SK-N-SH (cell line): ENCODE data around the gene CNTNAP5.

ENCODE experiments used
- CTCF ChIP-seq: fragments of 200-600 bp; sonication (generic); IDR thresholded peaks from 2 replicates; pipeline ENCODE4 v1.6.1; 2017; ENCODE audit warnings: antibody characterized with exemption, mild to moderate bottlenecking, moderate library complexity
- EZH2phosphoT487 ChIP-seq: fragments of 200-600 bp; sonication (generic); IDR thresholded peaks from 2 replicates; pipeline ENCODE4 v1.6.1; 2017; ENCODE audit warnings: low read depth, mixed run types, mild to moderate bottlenecking, antibody characterized with exemption, moderate library complexity, borderline replicate concordance
- FOXJ3 ChIP-seq: sonication (generic); formaldehyde crosslinking; IDR thresholded peaks from 2 replicates; pipeline ENCODE4 v1.5.1; 2020; ENCODE audit warnings: mild to moderate bottlenecking, missing genetic modification reagents
- GABPA ChIP-seq: IDR thresholded peaks from 2 replicates; pipeline ENCODE4 v1.4.0; 2012; ENCODE audit warnings: low read depth, mild to moderate bottlenecking
- GATA2 ChIP-seq: sonication (generic); formaldehyde crosslinking; IDR thresholded peaks from 2 replicates; pipeline ENCODE4 v1.5.0; 2020; ENCODE audit warnings: mild to moderate bottlenecking, missing genetic modification reagents
- JUND ChIP-seq: IDR thresholded peaks from 2 replicates; pipeline ENCODE4 v1.4.0; 2012
- MXI1 ChIP-seq: IDR thresholded peaks from 2 replicates; pipeline ENCODE4 v1.6.1; 2012; ENCODE audit warnings: mild to moderate bottlenecking, low read depth, low read length, improper control_type of control experiment
- POLR2AphosphoS5 ChIP-seq: IDR thresholded peaks from 2 replicates; pipeline ENCODE4 v1.6.1; 2012; ENCODE audit warnings: low read depth, low read length
- RAD21 ChIP-seq: IDR thresholded peaks from 2 replicates; pipeline ENCODE4 v1.6.1; 2012; ENCODE audit warnings: mild to moderate bottlenecking, low read length
- REST ChIP-seq: IDR thresholded peaks from 2 replicates; pipeline ENCODE4 v1.6.1; 2012; ENCODE audit warnings: mild to moderate bottlenecking, low read depth, low read length, moderate library complexity
- YY1 ChIP-seq: IDR thresholded peaks from 2 replicates; pipeline ENCODE4 v1.4.0; 2012; ENCODE audit warnings: low read depth, mild to moderate bottlenecking
- TF ChIP-seq, protein P1 (sequence below): IDR thresholded peaks from 2 replicates; pipeline ENCODE4 v1.4.0; 2012; ENCODE audit warnings: low read depth

- TF ChIP-seq REST: no peak
- TF ChIP-seq POLR2AphosphoS5: no peak
- TF ChIP-seq, protein P1, sequence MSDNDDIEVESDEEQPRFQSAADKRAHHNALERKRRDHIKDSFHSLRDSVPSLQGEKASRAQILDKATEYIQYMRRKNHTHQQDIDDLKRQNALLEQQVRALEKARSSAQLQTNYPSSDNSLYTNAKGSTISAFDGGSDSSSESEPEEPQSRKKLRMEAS: no peak
- no peak for TF ChIP-seq MXI1
- TF ChIP-seq CTCF: no peak
- no peak for TF ChIP-seq GATA2 (CRISPR knock-in tag)
- no peak for TF ChIP-seq GABPA
- TF ChIP-seq EZH2phosphoT487: no peak
- TF ChIP-seq YY1: no peak
- no peak for TF ChIP-seq FOXJ3 (CRISPR knock-in tag)
- TF ChIP-seq RAD21: no peak
- TF ChIP-seq JUND: no peak
Measured at GRCh38 chr2:124257120-124257519, 232.0 kb downstream of the CNTNAP5 start.
